Upper lobe of left lung (tissue), 4 donors: Measurements from ENCODE around the gene AJAP1.

Source experiments
- CTCF ChIP-seq, 6 experiments: fragments of 450-650 bp in 4 of 6; fragments of 200-600 bp in 2 of 6; sonication (generic) in 2 of 6; IDR thresholded peaks; one replicate each; pipeline ENCODE4 v1.5.1; 2016 to 2019; ENCODE audit warnings: antibody characterized with exemption in 6 of 6
- POLR2AphosphoS5 ChIP-seq, 2 donors: sonication (generic); formaldehyde crosslinking; IDR thresholded peaks; one replicate each; pipeline ENCODE4 v1.5.1; 2017; ENCODE audit warnings: antibody characterized with exemption in 2 of 2

- TF ChIP-seq CTCF (IDR thresholded peaks at IDR 0.05) (no peak), POLR2AphosphoS5 (IDR thresholded peaks at IDR 0.05) (no peak)
Observed at GRCh38 chr1:4650481-4650880, 3.9 kb upstream of the AJAP1 start.
